Measurements from ENCODE around the gene CCDC170. TPM values are rescaled to one million over a fixed set of nuclear protein-coding genes. Genes with fewer than 3 reads are reported as not detected.

CCDC170 gene
- total RNA-seq, 2 experiments from 2014 or later: not detected

DNA sequence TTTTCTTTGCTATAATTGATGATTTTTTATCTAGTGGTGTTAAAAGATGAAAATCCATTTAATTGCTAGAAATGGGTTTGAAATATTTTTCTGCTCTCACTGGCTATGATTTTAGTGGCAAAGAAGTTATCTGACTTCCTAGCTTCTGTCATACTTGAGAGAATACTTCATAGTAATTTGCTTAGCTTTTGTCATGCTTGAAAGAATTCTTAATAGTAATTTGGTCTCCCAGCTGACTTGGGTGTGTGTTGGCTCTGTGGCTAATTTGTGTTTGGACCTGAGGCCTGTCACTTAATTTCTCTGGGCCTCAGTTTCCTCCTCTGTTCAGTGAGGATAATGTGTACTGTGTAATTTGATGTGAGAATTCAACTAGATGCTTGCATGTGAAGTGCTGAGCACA, 29.1 kb upstream of the CCDC170 start:
- ATAC-seq (no peak), DNase-seq (no peak)
- Mint-ChIP-seq H3K27me3 (ENCODE audit: low read depth) (no peaks in the 10 kb centered on the region), H3K27ac (no peak overlapping the region), H3K4me3 (no peak overlapping the region), H3K9me3 (ENCODE audit: insufficient read depth) (no peaks in the 10 kb centered on the region), H3K36me3 (ENCODE audit: low read depth) (peaks cover 38% of the 10 kb centered on the region), H3K4me1 (ENCODE audit: low read depth) (no peaks in the 10 kb centered on the region)
- ChIA-PET POLR2A (no interaction called here), CTCF (interaction anchor here (0.7 kb wide), 1 partner anchor 18 kb away, joined by 3 read pairs; no protein-coding TSS in a partner anchor)

DNA sequence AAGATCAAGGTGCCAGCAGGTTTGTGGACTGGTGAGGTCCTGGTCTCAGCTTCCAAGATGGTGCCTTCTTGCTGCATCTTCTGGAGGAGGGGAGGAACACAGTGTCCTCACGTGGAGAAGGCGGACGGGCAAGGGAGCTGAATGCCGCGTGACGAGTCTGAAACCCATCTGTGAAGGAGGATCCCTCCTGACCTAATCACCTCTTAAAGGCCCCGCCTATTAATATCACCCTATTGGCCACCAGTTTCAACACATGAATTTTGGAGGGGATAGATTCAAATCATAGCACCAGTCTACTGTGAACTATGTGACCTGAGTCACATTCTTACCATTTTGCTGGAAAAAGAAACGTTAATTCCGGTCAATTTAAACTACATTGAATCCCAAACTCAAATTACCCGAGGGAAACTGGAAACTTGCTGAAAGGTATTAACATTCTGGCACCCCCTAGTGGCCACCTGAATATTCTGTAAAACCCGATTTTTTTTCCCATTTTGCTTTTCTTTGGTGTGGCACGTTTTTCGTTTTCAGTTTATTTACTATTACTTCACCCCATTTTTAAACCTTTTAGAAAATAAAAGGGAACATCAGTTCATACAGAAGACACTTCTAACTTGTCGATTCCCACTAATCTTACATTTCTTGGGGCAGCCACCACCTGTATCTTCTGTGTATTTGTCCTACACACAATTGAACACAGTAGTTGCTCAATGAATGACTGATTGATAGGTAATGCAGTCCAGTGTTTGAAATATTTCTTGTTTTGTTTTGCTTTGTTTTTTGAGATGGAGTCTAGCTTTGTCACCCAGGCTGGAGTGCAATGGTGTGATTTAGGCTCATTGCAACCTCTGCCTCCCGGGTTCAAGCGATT, 17.9 kb upstream of the CCDC170 start:
- Mint-ChIP-seq H3K27ac (no peak overlapping the region), H3K9me3 (ENCODE audit: insufficient read depth) (no peaks in the 10 kb centered on the region), H3K36me3 (ENCODE audit: low read depth) (no peaks in the 10 kb centered on the region), H3K4me3 (no peak overlapping the region), H3K4me1 (ENCODE audit: low read depth) (peaks cover 8% of the 10 kb centered on the region), H3K27me3 (ENCODE audit: low read depth) (no peaks in the 10 kb centered on the region)
- ChIA-PET CTCF (interaction anchor here (0.7 to 3.3 kb wide), 7 partner anchors 10 to 116 kb away, joined by 3 to 23 read pairs (median 3); partner anchors contain the start of gene RMND1), POLR2A (interaction anchor here (0.5 to 0.6 kb wide), 2 partner anchors 57 to 1552 kb away, joined by 3 read pairs; no protein-coding TSS in a partner anchor)
- peak; percentile 69 for DNase-seq
- ATAC-seq: peak; percentile 47

DNA sequence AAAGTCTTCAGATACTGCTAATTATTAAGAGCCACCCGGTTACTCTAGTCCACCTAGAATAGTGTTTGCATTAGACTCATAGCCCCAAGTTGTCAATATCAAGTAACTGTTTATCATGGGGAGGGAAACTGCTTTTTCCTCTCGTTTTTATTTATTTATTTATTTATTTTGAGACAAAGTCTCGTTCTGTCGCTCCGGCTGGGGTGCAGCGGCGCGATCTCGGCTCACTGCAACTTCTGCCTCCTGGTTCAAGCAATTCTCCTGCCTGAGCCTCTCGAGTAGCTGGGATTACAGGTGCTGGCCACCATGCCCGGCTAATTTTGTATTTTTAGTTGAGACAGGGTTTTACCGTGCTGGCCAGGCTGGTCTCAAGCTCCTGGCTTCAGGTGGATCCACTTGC, 16.1 kb upstream of the CCDC170 start:
- DNase-seq (no peak), ATAC-seq (no peak)
- H3K4me3 Mint-ChIP-seq: no peak overlapping the region
- H3K9me3 Mint-ChIP-seq (ENCODE audit: insufficient read depth): no peaks in the 10 kb centered on the region
- H3K36me3 Mint-ChIP-seq (ENCODE audit: low read depth): no peaks in the 10 kb centered on the region
- H3K27me3 Mint-ChIP-seq (ENCODE audit: low read depth): no peaks in the 10 kb centered on the region
- H3K27ac Mint-ChIP-seq: no peak overlapping the region
- ChIA-PET CTCF (interaction anchor here (2.2 to 3.3 kb wide), 2 partner anchors 36 to 790 kb away, joined by 5 to 23 read pairs; no protein-coding TSS in a partner anchor), POLR2A (no interaction called here)
- peaks cover 21% of the 10 kb centered on the region for H3K4me1 Mint-ChIP-seq (ENCODE audit: low read depth)

DNA sequence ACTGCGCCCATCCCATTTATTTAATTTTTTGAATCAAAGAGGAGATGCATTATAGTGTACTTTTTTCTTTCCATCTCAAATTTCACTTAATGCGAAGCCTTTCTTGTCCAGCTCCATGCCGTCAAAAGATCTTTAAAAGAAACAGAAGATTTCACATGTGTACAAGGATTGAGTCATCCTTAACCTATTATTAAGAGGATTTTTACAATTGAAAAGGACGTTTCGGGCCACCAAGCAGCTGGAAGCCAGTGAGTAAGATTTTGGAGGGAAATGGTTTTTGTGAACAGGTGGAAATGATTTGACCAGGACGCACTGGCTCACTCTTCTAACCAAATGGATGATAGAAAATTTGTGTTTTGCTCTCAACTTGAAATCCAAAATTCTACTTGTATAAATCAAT, 15.1 kb upstream of the CCDC170 start:
- H3K9me3 Mint-ChIP-seq (ENCODE audit: insufficient read depth): no peaks in the 10 kb centered on the region
- H3K4me3 Mint-ChIP-seq: no peak overlapping the region
- H3K4me1 Mint-ChIP-seq (ENCODE audit: low read depth): peaks cover 23% of the 10 kb centered on the region
- DNase-seq (no peak), ATAC-seq (no peak)
- no peak overlapping the region for H3K27ac Mint-ChIP-seq
- POLR2A ChIA-PET: no interaction called here
- CTCF ChIA-PET: interaction anchor here (1.0 to 2.2 kb wide), 3 partner anchors 8 to 789 kb away, joined by 3 to 5 read pairs (median 5); no protein-coding TSS in a partner anchor
- no peaks in the 10 kb centered on the region for H3K36me3 Mint-ChIP-seq (ENCODE audit: low read depth)
- no peaks in the 10 kb centered on the region for H3K27me3 Mint-ChIP-seq (ENCODE audit: low read depth)

DNA sequence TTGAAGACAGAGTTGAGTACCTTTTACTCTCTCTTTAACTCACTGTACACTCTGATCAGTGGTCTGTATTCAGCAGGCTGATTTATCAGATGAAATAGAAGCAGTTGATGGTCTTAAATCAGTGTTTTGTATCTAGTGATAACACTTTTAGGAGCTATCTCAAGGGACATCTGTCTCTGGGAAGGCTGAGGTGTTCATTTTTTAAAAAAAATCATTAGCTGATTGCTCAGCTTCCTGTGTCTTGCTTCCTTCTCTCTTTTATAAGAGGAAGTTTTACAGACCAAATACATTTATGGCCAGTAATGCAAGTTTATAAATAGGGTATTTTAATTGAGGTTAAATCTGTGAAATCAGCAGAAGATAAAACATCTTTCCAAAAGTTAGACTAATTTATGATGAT, 12.0 kb upstream of the CCDC170 start:
- no peaks in the 10 kb centered on the region for H3K36me3 Mint-ChIP-seq (ENCODE audit: low read depth)
- no peak overlapping the region for H3K4me3 Mint-ChIP-seq
- no peaks in the 10 kb centered on the region for H3K9me3 Mint-ChIP-seq (ENCODE audit: insufficient read depth)
- ATAC-seq (no peak), DNase-seq (no peak)
- peak overlapping the region; percentile 34 for H3K27ac Mint-ChIP-seq
- H3K4me1 Mint-ChIP-seq (ENCODE audit: low read depth): peaks cover 14% of the 10 kb centered on the region
- no peaks in the 10 kb centered on the region for H3K27me3 Mint-ChIP-seq (ENCODE audit: low read depth)
- ChIA-PET POLR2A (interaction anchor here (0.9 to 1.4 kb wide), 2 partner anchors 24 to 29 kb away, joined by 3 to 6 read pairs; partner anchors contain the start of gene RMND1), CTCF (interaction anchor here (0.9 to 1.5 kb wide), 4 partner anchors 9 to 881 kb away, joined by 3 to 5 read pairs (median 4); no protein-coding TSS in a partner anchor)

DNA sequence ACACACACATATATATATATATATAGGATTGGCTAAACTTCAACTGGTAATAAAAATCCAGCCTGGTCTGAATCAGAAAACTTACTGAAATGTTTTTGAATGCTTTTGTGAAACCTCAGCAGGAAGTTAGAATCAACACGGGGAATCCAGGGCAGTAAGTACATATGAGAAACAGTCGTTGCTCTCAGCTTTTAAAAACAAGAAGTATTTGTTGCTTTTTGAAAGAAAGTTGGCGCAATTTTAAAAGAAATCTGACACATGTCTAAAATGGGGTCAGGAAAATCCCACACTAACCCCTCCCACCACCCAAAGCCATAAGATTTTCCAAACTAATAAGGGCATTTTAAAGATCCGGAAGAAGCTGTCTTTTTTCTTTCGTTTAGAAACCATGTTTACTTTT, 11.5 kb upstream of the CCDC170 start:
- peak overlapping the region; percentile 61 for H3K4me3 Mint-ChIP-seq
- DNase-seq (no peak), ATAC-seq (no peak)
- peaks cover 14% of the 10 kb centered on the region for H3K4me1 Mint-ChIP-seq (ENCODE audit: low read depth)
- ChIA-PET CTCF (interaction anchor here (0.8 to 1.6 kb wide), 6 partner anchors 9 to 882 kb away, joined by 3 to 6 read pairs (median 4); no protein-coding TSS in a partner anchor), POLR2A (interaction anchor here (0.9 to 1.4 kb wide), 2 partner anchors 23 to 30 kb away, joined by 3 to 6 read pairs; partner anchors contain the start of gene RMND1)
- H3K9me3 Mint-ChIP-seq (ENCODE audit: insufficient read depth): no peaks in the 10 kb centered on the region
- no peaks in the 10 kb centered on the region for H3K36me3 Mint-ChIP-seq (ENCODE audit: low read depth)
- H3K27ac Mint-ChIP-seq: peak overlapping the region; percentile 87
- H3K27me3 Mint-ChIP-seq (ENCODE audit: low read depth): no peaks in the 10 kb centered on the region

DNA sequence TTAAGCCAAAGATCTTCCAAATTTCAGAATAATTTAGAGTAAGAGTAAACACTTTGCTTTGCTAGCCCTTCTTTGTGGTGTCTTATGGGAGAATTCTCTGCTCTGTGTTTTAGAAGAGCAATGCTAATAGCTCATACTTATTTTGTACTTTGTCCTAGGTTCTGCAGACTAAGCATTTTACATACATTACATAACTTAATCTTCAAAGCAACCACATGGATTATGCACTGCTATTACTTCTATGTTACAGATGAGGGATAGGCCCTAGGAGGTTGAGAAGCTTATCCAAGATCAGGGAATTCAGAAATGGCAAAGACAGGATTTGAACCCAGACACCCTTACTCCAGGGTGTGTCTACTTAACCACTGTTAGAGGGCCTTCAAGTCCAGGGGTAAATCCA, 9.8 kb upstream of the CCDC170 start:
- Mint-ChIP-seq H3K27ac (no peak overlapping the region), H3K27me3 (ENCODE audit: low read depth) (peaks cover 2% of the 10 kb centered on the region), H3K4me3 (no peak overlapping the region), H3K9me3 (ENCODE audit: insufficient read depth) (no peaks in the 10 kb centered on the region), H3K4me1 (ENCODE audit: low read depth) (peaks cover 14% of the 10 kb centered on the region), H3K36me3 (ENCODE audit: low read depth) (no peaks in the 10 kb centered on the region)
- ChIA-PET CTCF (no interaction called here), POLR2A (no interaction called here)
- DNase-seq (no peak), ATAC-seq (no peak)

DNA sequence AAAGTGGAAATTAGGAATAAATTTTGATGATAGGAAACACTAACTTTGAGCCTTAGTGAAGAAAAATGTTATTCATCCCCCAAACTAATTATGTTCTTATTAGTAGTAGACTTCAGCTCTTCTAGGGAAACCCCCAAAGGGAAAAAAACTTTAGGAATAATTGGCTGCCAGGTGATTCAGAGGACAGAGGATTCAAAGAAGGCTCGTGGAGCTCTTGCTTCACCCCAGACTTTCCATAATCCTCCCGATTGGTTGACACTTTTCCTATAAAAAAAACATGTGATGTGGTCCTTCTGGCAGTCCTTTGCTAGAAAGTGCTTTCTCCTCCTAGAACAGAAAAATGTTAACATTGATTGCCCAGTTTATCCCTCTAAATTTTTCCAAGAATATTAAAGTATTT, 5.6 kb upstream of the CCDC170 start:
- Mint-ChIP-seq H3K9me3 (ENCODE audit: insufficient read depth) (no peaks in the 10 kb centered on the region), H3K27me3 (ENCODE audit: low read depth) (peaks cover 20% of the 10 kb centered on the region), H3K27ac (no peak overlapping the region), H3K4me1 (ENCODE audit: low read depth) (peaks cover 2% of the 10 kb centered on the region), H3K4me3 (no peak overlapping the region), H3K36me3 (ENCODE audit: low read depth) (no peaks in the 10 kb centered on the region)
- CTCF ChIA-PET: no interaction called here
- POLR2A ChIA-PET: no interaction called here
- no peak for DNase-seq
- ATAC-seq: no peak

DNA sequence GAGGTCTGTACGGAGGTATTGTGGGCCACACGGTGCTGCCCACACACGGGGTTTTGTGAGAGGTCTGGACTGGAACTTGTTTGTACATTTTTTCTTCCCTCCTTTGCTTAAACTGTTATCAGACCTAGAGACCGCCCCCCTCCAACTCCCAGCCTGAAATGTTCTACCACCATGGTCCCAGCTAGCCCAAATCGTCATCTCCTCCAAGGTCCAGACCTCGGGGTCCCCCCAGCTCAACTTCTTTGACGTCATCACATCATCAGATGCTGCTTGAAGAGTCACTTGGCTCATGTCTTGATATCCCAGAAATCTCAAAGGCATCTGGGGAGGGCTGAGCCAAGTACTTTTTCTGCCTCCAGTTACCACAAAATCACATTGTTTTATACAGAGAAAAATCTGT, 2.8 kb upstream of the CCDC170 start:
- no peaks in the 10 kb centered on the region for H3K9me3 Mint-ChIP-seq (ENCODE audit: insufficient read depth)
- peaks cover 41% of the 10 kb centered on the region for H3K27me3 Mint-ChIP-seq (ENCODE audit: low read depth)
- H3K4me3 Mint-ChIP-seq: no peak overlapping the region
- CTCF ChIA-PET: no interaction called here
- no peak overlapping the region for H3K27ac Mint-ChIP-seq
- no peak for DNase-seq
- POLR2A ChIA-PET: no interaction called here
- H3K36me3 Mint-ChIP-seq (ENCODE audit: low read depth): no peaks in the 10 kb centered on the region
- ATAC-seq: no peak
- H3K4me1 Mint-ChIP-seq (ENCODE audit: low read depth): peaks cover 12% of the 10 kb centered on the region

DNA sequence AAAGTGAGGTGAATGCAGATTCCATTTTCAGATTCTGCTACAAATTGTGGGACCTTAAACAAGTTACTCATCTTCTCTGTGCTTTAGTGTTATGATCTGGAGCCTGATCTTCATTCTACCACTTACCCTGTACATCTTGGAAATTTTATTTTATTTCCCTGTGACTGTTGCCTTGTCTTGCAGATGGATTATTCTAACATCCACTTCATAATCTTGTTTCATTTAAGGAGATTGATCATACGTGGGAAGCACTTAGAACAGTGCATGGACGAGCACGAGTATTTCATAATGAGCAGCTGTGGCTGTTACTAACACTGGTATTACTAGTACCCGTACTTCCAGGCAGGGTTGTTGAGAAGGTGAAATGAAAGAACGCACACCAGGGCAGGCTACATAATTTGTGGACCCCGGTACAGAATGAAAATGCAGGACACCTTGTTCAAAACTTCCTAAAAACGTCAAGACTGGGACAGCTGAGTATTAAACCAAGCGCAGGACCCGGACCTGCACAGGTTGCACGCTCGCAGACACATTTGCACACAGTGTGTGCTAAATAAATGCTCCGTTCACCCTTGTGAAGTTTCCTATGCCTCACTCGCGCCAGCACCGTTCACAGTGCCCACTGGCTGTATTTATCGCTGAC, 535 bp upstream of the CCDC170 start:
- Mint-ChIP-seq H3K27me3 (ENCODE audit: low read depth) (peaks cover 53% of the 10 kb centered on the region), H3K4me1 (ENCODE audit: low read depth) (peaks cover 13% of the 10 kb centered on the region), H3K36me3 (ENCODE audit: low read depth) (no peaks in the 10 kb centered on the region), H3K4me3 (peak overlapping the region; percentile 53), H3K27ac (no peak overlapping the region), H3K9me3 (ENCODE audit: insufficient read depth) (no peaks in the 10 kb centered on the region)
- POLR2A ChIA-PET: no interaction called here
- DNase-seq (no peak), ATAC-seq (peak; percentile 35)
- CTCF ChIA-PET: no interaction called here

DNA sequence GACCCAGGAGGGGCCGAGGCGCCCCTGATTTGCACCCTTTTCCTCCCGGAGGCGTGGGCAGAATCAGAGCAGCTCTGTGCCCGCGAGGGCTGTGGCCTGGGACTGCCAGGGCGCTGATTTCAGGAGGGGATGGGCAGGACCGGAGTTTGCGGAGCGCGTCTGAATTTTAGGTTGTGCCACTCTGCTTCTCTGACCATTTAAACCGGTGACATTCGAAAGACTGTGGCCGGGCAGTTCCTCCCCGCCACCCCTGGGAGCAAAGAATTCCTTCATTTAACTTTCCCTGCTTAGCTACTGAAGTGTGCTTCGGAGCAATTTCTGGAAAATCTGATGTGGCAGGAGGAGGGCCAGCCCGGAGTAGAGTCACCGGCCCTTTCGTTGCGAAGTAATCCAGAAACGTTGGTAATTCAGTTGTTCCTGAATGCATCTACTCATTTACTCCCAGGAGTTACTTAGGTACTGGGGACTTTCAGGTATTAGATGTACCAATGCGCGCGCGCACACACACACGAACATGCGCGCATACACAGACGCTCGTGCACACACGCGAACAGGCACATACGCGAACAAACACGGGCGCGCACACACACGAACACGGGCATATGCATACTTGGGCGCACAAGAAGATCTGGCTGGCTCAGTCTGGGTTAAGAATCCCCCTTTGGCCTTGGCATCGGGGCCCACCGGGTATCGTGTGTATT, 568 bp downstream of the CCDC170 start:
- peak; percentile 51 for ATAC-seq
- no peaks in the 10 kb centered on the region for H3K36me3 Mint-ChIP-seq (ENCODE audit: low read depth)
- H3K4me3 Mint-ChIP-seq: peak overlapping the region; percentile 69
- CTCF ChIA-PET: no interaction called here
- peaks cover 16% of the 10 kb centered on the region for H3K4me1 Mint-ChIP-seq (ENCODE audit: low read depth)
- peak; percentile 42 for DNase-seq
- no peak overlapping the region for H3K27ac Mint-ChIP-seq
- peaks cover 49% of the 10 kb centered on the region for H3K27me3 Mint-ChIP-seq (ENCODE audit: low read depth)
- POLR2A ChIA-PET: no interaction called here
- no peaks in the 10 kb centered on the region for H3K9me3 Mint-ChIP-seq (ENCODE audit: insufficient read depth)

All from activated CD8-positive, alpha-beta T cell treated with anti-CD3 and anti-CD28 coated beads, Interleukin-2, amount 10 ng/mL, durations not matched to agents 7 days and 5 days (primary cell).